Esophagus squamous epithelium (tissue), 4 donors: ENCODE results near the gene GH1.

Source experiments
- POLR2A ChIP-seq, 4 donors: fragments of 450-650 bp; IDR thresholded peaks; one replicate each; pipeline ENCODE4 v1.6.1; 2017; ENCODE audit warnings: antibody characterized with exemption in 4 of 4, mild to moderate bottlenecking in 4 of 4, moderate library complexity in 3 of 4
- TF ChIP-seq, protein P1 (sequence below), 6 experiments: fragments of 450-650 bp in 4 of 6; fragments of 200-600 bp in 2 of 6; sonication (generic) in 2 of 6; IDR thresholded peaks; one replicate each; pipeline ENCODE4 v1.5.1; 2016 to 2019; ENCODE audit warnings: antibody characterized with exemption in 6 of 6, mild to moderate bottlenecking in 4 of 6, moderate library complexity in 4 of 6

DNA sequence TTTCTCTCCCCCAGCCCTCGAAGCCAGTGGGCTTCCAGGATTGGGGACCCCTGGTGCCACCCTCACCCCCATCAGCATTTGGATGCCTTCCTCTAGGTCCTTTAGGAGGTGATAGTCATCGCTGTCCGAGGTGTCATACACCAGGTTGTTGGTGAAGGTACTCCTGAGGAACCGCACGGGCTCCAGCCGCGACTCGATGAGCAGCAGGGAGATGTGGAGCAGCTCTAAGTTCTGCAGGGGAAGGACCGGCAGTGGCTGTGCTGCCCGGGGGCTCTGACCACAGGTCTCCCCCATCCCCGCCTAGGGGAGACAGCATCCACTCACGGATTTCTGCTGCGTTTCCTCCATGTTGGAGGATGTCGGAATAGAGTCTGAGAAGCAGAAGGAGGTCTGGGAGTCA, 8.5 kb downstream of the GH1 start:
- TF ChIP-seq, protein P1, sequence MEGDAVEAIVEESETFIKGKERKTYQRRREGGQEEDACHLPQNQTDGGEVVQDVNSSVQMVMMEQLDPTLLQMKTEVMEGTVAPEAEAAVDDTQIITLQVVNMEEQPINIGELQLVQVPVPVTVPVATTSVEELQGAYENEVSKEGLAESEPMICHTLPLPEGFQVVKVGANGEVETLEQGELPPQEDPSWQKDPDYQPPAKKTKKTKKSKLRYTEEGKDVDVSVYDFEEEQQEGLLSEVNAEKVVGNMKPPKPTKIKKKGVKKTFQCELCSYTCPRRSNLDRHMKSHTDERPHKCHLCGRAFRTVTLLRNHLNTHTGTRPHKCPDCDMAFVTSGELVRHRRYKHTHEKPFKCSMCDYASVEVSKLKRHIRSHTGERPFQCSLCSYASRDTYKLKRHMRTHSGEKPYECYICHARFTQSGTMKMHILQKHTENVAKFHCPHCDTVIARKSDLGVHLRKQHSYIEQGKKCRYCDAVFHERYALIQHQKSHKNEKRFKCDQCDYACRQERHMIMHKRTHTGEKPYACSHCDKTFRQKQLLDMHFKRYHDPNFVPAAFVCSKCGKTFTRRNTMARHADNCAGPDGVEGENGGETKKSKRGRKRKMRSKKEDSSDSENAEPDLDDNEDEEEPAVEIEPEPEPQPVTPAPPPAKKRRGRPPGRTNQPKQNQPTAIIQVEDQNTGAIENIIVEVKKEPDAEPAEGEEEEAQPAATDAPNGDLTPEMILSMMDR (IDR thresholded peaks at IDR 0.05): no peak
- TF ChIP-seq POLR2A (IDR thresholded peaks at IDR 0.05): no peak
